IPS-18c (cell line): ENCODE data around the gene CPEB3.

Experiments
- H3K4me3 ChIP-seq: 2 replicates; pipeline ENCODE4 v1.7.0; 2013; ENCODE audit warnings: low read depth, mild to moderate bottlenecking, low read length, moderate library complexity; ENCODE audit not compliant: insufficient read depth
- H3K9me3 ChIP-seq: one replicate; pipeline ENCODE4 v1.6.1; 2013; ENCODE audit warnings: mild to moderate bottlenecking, low read length, moderate library complexity; ENCODE audit not compliant: control insufficient read depth, insufficient read depth

The CPEB3 gene

GRCh38 chr10:92102601-92103213 lies 188.2 kb downstream of the CPEB3 start:
- H3K4me3 ChIP-seq: no peak overlapping the region
- H3K9me3 ChIP-seq: no peaks in the 10 kb centered on the region

GRCh38 chr10:92094960-92095359 lies 195.9 kb downstream of the CPEB3 start:
- peaks cover 2% of the 10 kb centered on the region for H3K9me3 ChIP-seq
- no peak overlapping the region for H3K4me3 ChIP-seq

DNA sequence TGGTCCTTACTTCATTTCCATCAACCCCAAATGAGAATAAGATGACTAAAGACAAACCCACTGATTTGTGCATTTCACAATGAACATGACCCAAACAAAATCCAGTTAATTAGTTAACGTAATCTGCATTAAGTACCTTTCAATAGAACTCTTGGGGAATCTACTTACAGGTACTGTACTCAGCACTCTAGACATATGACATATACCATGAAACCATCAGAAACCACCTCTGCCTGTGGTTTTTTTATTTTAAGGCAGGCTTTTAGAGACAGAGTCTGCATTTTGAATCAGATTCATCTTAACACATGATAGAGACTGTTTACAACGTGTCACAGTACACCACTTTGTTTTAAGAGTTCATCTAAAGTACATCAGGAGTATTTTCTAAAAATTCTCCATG lies 198.9 kb downstream of the CPEB3 start:
- Histone ChIP-seq H3K4me3 (no peak overlapping the region), H3K9me3 (peaks cover 2% of the 10 kb centered on the region)

DNA sequence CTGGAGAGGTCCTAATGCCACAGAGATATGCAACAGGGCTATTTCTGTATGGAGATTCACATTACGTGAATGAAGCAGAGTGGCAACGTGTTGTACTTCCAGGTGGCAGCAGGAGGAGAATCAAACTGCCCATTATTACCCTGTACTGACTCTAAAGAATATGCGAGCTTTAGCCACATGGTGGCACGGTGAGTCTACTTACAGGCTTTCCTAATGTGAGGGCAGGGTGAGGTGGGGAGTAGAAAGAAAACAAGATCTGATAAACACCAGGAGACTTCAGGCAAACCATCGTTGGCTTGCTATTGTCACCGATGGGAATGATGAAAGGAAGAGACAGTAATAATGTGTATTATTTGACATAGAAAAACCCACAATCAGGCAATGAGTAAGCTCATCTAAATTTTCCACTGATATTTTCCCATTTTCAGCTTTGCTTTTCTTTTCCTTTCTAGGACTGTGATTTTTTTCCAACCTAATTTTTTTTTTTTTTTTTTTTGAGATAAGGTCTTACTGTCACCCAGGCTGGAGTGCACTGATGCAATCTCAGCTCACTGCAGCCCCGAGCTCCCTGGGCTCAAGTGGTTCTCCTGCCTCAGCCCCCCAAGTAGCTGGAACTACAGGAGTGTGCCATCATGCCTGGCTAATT lies 203.0 kb downstream of the CPEB3 start:
- H3K4me3 ChIP-seq: no peak overlapping the region
- H3K9me3 ChIP-seq: peaks cover 2% of the 10 kb centered on the region

- Histone ChIP-seq H3K9me3 (no peaks in the 10 kb centered on the region), H3K4me3 (no peak overlapping the region)
Observed at GRCh38 chr10:92082583-92083280, 208.1 kb downstream of the CPEB3 start.

- no peaks in the 10 kb centered on the region for H3K9me3 ChIP-seq
- H3K4me3 ChIP-seq: no peak overlapping the region
Observed at GRCh38 chr10:92081641-92082040, 209.2 kb downstream of the CPEB3 start.

GRCh38 chr10:92080244-92080643 lies 210.6 kb downstream of the CPEB3 start:
- no peak overlapping the region for H3K4me3 ChIP-seq

GRCh38 chr10:92079003-92079402 lies 211.9 kb downstream of the CPEB3 start:
- Histone ChIP-seq H3K9me3 (no peaks in the 10 kb centered on the region), H3K4me3 (no peak overlapping the region)

More at GRCh38 chr10:92080244-92080643, 210.6 kb downstream of the CPEB3 start:
- no peaks in the 10 kb centered on the region for H3K9me3 ChIP-seq

- no peaks in the 10 kb centered on the region for H3K9me3 ChIP-seq
- no peak overlapping the region for H3K4me3 ChIP-seq
Observed at GRCh38 chr10:92076722-92077121, 214.2 kb downstream of the CPEB3 start.

- Histone ChIP-seq H3K4me3 (no peak overlapping the region), H3K9me3 (no peaks in the 10 kb centered on the region)
Observed at GRCh38 chr10:92075829-92076228, 215.0 kb downstream of the CPEB3 start.

DNA sequence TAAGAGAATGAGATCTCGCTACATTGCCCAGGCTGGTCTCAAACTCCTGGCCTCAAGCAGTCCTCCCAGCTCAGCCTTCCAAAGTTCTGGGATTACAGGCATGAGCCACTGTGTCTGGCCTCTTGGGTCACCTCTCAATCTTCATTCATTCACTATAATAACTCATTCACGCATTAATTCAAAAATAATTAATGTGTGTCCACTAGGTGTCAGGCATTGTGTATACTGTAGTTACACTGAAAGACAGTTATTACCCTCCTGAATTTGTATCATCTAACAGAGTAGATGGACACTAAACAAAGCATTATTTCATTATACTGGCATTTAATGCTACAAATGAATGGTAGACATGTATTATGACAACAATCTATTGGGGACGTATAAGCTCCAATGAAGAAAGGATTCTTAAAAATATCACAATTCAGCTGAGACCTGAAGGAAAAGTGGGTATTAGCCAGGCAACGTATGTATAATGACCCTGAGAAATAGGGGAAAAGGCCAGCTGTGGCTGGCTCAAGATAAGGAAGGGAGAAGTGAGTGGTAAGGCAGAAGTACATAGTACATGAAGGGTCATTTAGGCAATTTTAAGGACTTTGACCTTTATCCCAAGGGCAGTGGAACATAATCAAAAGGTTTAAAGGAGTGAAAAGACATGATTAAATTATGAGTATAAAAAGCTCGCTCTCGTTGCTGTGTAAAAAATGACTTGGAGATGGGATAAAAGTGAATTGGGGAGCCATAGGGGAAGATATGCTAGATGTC lies 216.6 kb downstream of the CPEB3 start:
- no peak overlapping the region for H3K4me3 ChIP-seq
- H3K9me3 ChIP-seq: no peaks in the 10 kb centered on the region

DNA sequence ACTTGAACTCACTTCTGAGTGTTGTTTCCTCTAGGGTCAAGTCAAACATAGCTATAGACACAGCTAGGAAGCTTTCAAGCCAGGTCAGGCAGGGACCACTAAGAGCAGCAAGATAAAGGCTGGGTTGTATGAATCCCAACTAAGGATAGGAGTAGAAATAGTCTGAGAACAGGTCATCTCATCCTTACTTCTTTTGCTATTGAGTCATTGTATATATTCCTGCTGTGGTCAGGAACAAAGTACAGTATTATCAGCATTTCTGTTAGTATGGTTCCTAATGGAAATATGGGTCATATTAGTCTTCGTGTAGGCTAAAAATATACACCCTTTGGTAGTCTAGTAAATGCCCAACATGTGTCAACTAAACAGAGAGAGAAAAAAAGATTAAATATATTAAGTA lies 222.0 kb downstream of the CPEB3 start:
- H3K9me3 ChIP-seq: no peaks in the 10 kb centered on the region
- no peak overlapping the region for H3K4me3 ChIP-seq

DNA sequence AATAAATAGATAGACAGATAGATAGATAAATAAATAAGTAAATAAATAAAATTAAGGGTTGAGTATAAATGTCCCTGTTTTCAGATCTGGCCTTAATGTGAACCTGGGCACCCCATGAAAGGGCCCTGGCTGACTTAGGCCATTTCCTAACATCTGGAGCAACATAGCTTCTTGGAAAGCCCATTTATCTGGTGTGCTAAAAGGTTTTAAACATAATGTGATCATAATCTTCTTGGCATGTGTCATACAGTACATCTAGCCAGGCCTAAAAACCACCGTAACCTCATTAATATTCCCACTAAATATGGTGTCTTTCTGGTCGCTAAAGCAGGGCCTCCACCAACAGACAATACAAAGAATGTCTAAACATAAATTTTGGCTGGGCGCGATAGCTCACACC lies 224.5 kb downstream of the CPEB3 start:
- H3K9me3 ChIP-seq: no peaks in the 10 kb centered on the region

DNA sequence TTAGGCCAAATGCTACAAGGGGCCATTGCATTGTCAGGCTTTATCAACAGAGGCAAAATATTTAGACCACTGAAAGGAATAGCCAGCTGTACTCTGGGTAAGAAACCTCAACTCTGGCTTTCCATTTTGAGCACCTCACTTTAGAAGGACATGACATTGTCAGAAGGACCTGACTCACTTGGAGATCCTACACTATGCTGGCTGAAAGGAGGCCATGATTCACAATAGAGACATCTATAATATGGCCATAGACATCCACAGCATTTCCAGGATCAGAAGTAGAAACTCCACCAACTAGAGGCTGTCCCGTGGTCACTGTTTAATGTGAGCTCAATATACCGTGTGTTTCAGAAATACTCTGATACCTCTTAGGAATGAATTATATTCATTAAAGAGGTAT lies 226.4 kb downstream of the CPEB3 start:
- Histone ChIP-seq H3K4me3 (no peak overlapping the region), H3K9me3 (no peaks in the 10 kb centered on the region)

More for the DNA sequence above, 224.5 kb downstream of the CPEB3 start:
- H3K4me3 ChIP-seq: no peak overlapping the region

DNA sequence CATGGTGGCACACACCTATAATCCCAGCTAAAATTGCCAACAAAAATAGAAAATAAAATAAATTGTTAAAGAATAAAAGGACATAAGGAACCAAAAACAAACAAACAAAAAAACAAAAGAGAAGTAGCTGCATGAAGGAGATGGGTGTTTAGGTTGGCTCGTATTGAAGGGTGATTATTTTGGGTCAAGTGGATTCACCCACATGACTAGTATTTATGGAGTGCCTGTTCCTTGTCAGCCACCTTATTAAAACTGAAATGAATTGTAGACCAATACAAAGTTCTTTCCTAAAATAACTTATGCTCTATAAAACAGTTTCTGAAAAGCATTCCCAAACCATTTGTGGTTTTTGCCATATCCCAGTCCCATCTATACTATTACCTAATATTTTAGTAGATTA lies 228.6 kb downstream of the CPEB3 start:
- Histone ChIP-seq H3K9me3 (no peaks in the 10 kb centered on the region), H3K4me3 (no peak overlapping the region)

DNA sequence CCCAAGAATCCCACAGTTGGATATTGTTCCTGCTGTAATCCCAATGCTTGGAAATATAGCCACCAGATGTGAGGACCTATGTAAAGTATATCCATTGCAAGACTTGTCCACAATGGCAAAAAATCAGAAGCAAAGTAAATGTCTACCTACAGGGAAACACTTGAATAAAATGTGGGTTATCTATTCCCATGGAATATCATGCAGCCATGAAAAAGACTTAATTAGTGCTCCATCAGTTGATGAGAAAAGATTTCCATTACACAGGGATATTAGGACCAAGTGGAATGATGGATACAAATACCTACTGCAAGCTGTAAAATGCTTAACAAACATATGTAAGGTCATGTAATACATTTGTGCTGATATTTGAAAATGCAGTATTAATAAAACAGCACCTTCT lies 236.1 kb downstream of the CPEB3 start:
- no peak overlapping the region for H3K4me3 ChIP-seq
- H3K9me3 ChIP-seq: no peaks in the 10 kb centered on the region

GRCh38 chr10:92052741-92053140 lies 238.1 kb downstream of the CPEB3 start:
- H3K4me3 ChIP-seq: no peak overlapping the region
- H3K9me3 ChIP-seq: no peaks in the 10 kb centered on the region

DNA sequence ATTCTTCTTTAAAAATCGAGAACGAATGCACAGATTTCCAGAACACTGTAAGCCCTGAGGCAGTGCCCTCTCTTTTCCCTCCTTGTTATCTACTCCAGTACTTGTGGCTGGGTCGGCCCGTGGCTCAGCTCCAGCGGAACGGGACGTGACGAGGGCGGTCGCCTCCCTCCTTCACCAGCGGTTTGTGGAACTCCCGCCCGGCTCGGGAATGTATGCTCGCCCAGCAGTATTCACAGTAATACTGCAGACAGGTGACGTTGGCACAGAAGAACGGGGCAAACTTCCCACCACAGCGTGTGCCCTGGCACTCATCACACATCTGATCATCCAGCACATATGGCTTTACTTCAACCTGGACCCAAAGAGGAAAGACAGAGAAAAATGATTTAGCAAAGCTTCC lies 238.8 kb downstream of the CPEB3 start:
- Histone ChIP-seq H3K9me3 (no peaks in the 10 kb centered on the region), H3K4me3 (no peak overlapping the region)
